ENCODE data around the gene EEA1. TPM values are rescaled to one million over a fixed set of nuclear protein-coding genes. Genes with fewer than 3 reads are reported as not detected.
"Not testable (repeated sequence)": the region's sequence is repeated elsewhere in the genome, so short reads cannot be mapped to it uniquely, and the experiment has no call there.

Gene EEA1
- total RNA-seq, 2 experiments from 2014 or later, result 3.0 to 11.9 TPM

- BruUV-seq (replicated peaks), result no TSS peak
- intact Hi-C loops (cut with micrococcal nuclease; ENCODE audit: unreplicated experiment), result no loop called here
- no peak overlapping the region for H3K4me3 ChIP-seq (ENCODE audit: low read depth, low read length, poor library complexity, severe bottlenecking)
- DNase-seq (ENCODE audit: low spot score), result no peak
- H3K4me2 ChIP-seq (ENCODE audit: low read length), result no peak overlapping the region
- POLR2A ChIA-PET, result interaction anchor here (0.6 to 1.4 kb wide), 6 partner anchors 16 to 139 kb away, joined by 3 to 5 read pairs (median 3); no protein-coding TSS in a partner anchor
- H3K79me2 ChIP-seq (ENCODE audit: insufficient read depth, low read depth, low read length), result no peaks in the 10 kb centered on the region
- peaks cover 20% of the 10 kb centered on the region for H3K36me3 ChIP-seq (ENCODE audit: insufficient read depth, low read length)
- no peaks in the 10 kb centered on the region for H3K9me3 ChIP-seq (ENCODE audit: low read length)
- CTCF ChIA-PET (ENCODE audit: unreplicated experiment), result no interaction called here
- no peaks in the 10 kb centered on the region for H3K4me1 ChIP-seq (ENCODE audit: insufficient read depth, low read length, poor library complexity, severe bottlenecking)
- H3K27ac ChIP-seq (ENCODE audit: low read depth, low read length, poor library complexity, severe bottlenecking), result no peak overlapping the region
- no peaks in the 10 kb centered on the region for H4K20me1 ChIP-seq (ENCODE audit: insufficient read depth, low read length)
- no peaks in the 10 kb centered on the region for H3K9me2 ChIP-seq (ENCODE audit: insufficient read depth, low read length)
- TF ChIP-seq EZH2phosphoT487 (IDR thresholded peaks at IDR 0.05; ENCODE audit: borderline replicate concordance, low read depth, low read length) (no peak), CTCF (conservative IDR thresholded peaks at IDR 0.05; ENCODE audit: low read length) (no peak)
- H2AFZ ChIP-seq (ENCODE audit: low read length), result no peak overlapping the region
Observed at GRCh38 chr12:92794814-92795213, 134.3 kb downstream of the EEA1 start.

- H3K4me2 ChIP-seq (ENCODE audit: low read length); DNase-seq (ENCODE audit: low spot score); H3K9me3 ChIP-seq (ENCODE audit: low read length); H3K4me3 ChIP-seq (ENCODE audit: low read depth, low read length, poor library complexity, severe bottlenecking); H3K79me2 ChIP-seq (ENCODE audit: insufficient read depth, low read depth, low read length); H3K4me1 ChIP-seq (ENCODE audit: insufficient read depth, low read length, poor library complexity, severe bottlenecking); CTCF ChIA-PET (ENCODE audit: unreplicated experiment); H3K9me2 ChIP-seq (ENCODE audit: insufficient read depth, low read length); BruUV-seq (replicated peaks); intact Hi-C loops (cut with micrococcal nuclease; ENCODE audit: unreplicated experiment); H4K20me1 ChIP-seq (ENCODE audit: insufficient read depth, low read length); H3K27ac ChIP-seq (ENCODE audit: low read depth, low read length, poor library complexity, severe bottlenecking); H2AFZ ChIP-seq (ENCODE audit: low read length): not testable (repeated sequence)
- peaks cover 20% of the 10 kb centered on the region for H3K36me3 ChIP-seq (ENCODE audit: insufficient read depth, low read length)
- POLR2A ChIA-PET, result interaction anchor here (1.0 to 1.4 kb wide), 2 partner anchors 20 to 42 kb away, joined by 3 to 4 read pairs; no protein-coding TSS in a partner anchor
Observed at GRCh38 chr12:92794356-92794755, 134.7 kb downstream of the EEA1 start.

GRCh38 chr12:92786045-92786444 is 143.1 kb downstream of the EEA1 start:
- no peaks in the 10 kb centered on the region for H4K20me1 ChIP-seq (ENCODE audit: insufficient read depth, low read length)
- DNase-seq (ENCODE audit: low spot score), result no peak
- intact Hi-C loops (cut with micrococcal nuclease; ENCODE audit: unreplicated experiment), result loop anchor here (5.0 kb wide), 2 partner anchors 311 to 611 kb away; no protein-coding TSS in a partner anchor
- no peak overlapping the region for H3K4me3 ChIP-seq (ENCODE audit: low read depth, low read length, poor library complexity, severe bottlenecking)
- TF ChIP-seq CTCF (conservative IDR thresholded peaks at IDR 0.05; ENCODE audit: low read length) (no peak), EZH2phosphoT487 (IDR thresholded peaks at IDR 0.05; ENCODE audit: borderline replicate concordance, low read depth, low read length) (no peak)
- H3K79me2 ChIP-seq (ENCODE audit: insufficient read depth, low read depth, low read length), result no peaks in the 10 kb centered on the region
- H3K9me3 ChIP-seq (ENCODE audit: low read length), result no peaks in the 10 kb centered on the region
- H3K36me3 ChIP-seq (ENCODE audit: insufficient read depth, low read length), result peaks cover 6% of the 10 kb centered on the region
- no TSS peak for BruUV-seq (replicated peaks)
- H3K4me2 ChIP-seq (ENCODE audit: low read length), result no peak overlapping the region
- no peak overlapping the region for H3K27ac ChIP-seq (ENCODE audit: low read depth, low read length, poor library complexity, severe bottlenecking)
- H3K4me1 ChIP-seq (ENCODE audit: insufficient read depth, low read length, poor library complexity, severe bottlenecking), result no peaks in the 10 kb centered on the region
- CTCF ChIA-PET (ENCODE audit: unreplicated experiment), result no interaction called here
- no peak overlapping the region for H2AFZ ChIP-seq (ENCODE audit: low read length)
- POLR2A ChIA-PET, result interaction anchor here (0.5 to 1.3 kb wide), 6 partner anchors 10 to 90 kb away, joined by 3 to 5 read pairs (median 3); no protein-coding TSS in a partner anchor
- no peaks in the 10 kb centered on the region for H3K9me2 ChIP-seq (ENCODE audit: insufficient read depth, low read length)
